Left ventricle myocardium superior (tissue), 1 donor: ENCODE results near the gene MTMR3. TPM values are rescaled to one million over a fixed set of nuclear protein-coding genes. Genes with fewer than 3 reads are reported as not detected.
A peak's percentile ranks its signal among the peaks of the same experiment; 100 is the strongest.

Experiments
- ATAC-seq: fragments of 200-7000 bp; cut with Tn5 transposase; one replicate; pipeline ENCODE4 v1.9.1; 2020; ENCODE audit warnings: mild to moderate bottlenecking, moderate library complexity
- DNase-seq: peaks from one replicate; pipeline ENCODE4 v3.0.0-alpha.2; 2020
- intact Hi-C: fragments of 100-400 bp; cut with micrococcal nuclease; formaldehyde crosslinking; loops from one replicate; pipeline ENCODE4 v1.11.0; 2022
- total RNA-seq: library from RNA; stranded (reverse); fragmentation: NEBNext Ultra II Directional; extraction: Animal tissue kit (Norgen Biotek cat#: 25700); gene quantifications from one replicate; pipeline ENCODE4 v1.2.1, GENCODE V29; 2021
- donor health status: DM: no; HTN: yes; CAD: no; lungs with severe emphysema.

Gene MTMR3
- total RNA-seq, 1 donor from 2014 or later: 23.6 TPM

DNA sequence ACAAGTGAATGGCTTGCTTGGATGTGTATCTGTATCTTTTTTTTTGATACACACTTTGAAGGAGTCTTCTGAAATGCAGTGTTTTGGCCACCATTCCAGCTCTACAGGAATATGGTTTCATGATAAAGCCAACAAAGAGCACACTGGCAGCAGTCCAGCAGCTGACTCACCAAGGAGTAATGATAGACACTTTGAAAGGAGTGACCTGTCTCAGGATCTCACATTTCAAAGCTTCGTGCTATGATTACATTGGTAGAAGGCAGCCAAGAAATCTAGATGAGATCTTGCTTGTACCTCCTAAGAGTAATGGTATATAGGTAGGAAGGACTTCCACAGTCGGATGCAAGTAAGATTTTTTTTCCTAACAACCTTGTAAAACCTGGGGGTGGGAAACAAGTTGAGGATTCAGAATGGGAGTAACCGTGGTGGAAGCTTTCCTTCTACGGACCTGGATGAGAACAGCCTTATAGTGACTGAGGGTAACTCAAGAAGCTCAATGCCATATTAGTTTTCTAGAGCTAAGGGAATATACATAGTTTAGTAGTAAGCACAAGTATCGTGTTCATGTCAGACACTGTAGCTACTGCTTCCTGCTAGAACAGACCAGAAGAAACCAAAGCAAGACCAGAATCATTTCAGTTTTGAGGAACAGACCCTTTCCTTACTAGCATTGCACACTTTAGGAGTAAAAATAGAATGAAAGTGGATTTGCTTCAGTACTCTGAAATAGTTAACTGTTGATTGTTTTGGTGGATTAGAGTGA is 25.0 kb downstream of the MTMR3 start:
- peak; percentile 86 for DNase-seq
- peak; percentile 77 for ATAC-seq
- intact Hi-C loops: no loop called here

DNA sequence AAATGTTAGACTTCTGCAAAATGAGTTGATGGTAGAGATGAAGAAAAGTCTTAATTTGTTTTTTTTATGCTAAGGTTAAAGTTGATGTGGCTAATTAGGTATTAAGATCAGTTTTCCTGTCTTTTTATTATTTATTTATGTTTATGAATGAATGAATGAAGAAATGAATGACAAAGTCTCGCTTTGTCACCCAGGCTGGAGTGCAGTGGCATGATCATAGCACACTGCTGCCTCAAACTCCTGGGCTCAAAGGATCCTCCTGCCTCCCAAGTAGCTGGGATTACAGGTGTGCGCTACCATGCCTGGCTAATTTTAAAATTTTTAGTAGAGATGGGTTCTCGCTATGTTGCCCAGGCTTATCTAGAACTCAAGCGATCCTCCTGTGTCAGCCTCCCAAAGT is 29.2 kb downstream of the MTMR3 start:
- DNase-seq: no peak
- no peak for ATAC-seq
- intact Hi-C loops: no loop called here

DNA sequence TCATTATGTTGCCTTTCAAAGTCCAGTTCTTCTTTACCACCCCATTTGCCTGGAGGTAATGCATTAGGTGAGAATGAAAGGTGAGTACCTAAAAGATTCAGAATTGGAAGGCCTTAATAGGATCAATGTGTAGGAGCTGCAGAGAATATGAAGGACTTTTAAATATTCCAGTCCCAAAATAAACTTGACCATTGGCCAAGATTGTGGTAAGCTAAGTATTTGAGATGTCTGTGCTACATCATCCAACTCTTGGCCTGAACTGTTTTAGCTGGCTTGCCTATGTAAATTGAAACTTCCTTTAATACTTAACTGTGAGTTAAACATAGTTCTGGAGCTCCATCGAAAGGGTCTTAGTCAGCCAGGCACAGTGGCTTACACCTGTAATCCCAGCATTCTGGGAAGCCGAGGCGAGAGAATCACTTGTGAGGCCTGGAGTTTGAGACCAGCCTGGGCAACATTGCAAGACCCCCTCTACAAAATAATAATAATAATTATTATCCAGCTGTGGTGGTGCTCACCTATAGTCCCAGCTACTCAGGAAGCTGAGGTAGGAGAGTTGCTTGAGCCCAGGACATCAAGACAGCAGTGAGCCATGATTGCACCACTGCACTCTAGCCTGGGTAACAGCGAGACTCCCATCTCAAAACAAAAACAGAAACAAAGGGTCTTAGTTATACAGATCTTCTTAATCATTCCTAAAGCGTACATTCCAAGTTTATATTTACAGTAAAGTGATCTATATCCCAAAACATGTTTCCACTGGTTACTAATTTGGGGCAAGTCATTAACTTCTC is 29.8 kb downstream of the MTMR3 start:
- ATAC-seq (peak; percentile 69), DNase-seq (no peak)
- intact Hi-C loops: no loop called here

DNA sequence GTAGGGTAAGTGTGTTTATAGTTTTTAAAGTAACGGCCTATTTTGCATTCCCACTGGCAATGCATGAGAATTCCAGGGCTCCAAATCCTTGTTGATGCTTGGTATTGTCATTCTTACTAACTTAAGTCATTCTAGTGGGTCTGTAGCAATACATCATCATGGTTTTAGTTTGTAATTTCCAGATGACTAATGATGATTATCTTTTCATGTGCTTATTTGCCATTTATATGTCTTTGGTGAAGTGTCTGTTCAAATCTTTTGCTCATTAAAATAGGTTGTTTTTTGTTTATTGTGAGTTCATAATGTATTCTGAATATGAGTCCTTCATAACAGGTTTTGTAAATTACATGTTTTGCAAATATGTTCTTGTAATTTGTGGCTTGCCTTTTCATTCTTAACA is 31.2 kb downstream of the MTMR3 start:
- no peak for ATAC-seq
- intact Hi-C loops: no loop called here

DNA sequence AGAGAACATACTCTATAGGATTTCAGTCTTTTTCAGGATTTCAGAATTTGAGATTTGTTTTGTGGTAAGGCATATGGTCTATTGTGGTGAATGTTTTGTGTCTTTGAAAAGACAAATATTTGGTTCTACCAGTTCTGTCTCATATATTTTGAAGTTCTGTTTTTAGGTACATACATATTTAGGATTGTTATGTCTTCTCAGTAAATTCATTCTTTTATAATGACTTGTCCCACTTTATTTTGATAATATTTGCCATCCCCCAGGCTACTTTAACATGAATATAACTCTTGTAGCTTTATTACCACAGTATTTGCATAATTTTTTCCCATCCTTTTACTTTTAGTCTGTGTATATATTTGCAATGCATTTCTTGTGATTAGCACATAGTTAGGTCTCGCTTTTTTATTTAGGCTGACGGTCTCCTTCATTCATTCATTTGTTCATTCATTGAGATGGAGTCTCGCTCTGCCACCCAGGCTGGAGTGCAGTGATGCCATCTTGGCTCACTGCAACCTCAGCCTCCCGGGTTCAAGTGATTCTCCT is 32.1 kb downstream of the MTMR3 start:
- intact Hi-C loops: no loop called here
- DNase-seq (no peak), ATAC-seq (no peak)

More for the DNA sequence above, 31.2 kb downstream of the MTMR3 start:
- no peak for DNase-seq

DNA sequence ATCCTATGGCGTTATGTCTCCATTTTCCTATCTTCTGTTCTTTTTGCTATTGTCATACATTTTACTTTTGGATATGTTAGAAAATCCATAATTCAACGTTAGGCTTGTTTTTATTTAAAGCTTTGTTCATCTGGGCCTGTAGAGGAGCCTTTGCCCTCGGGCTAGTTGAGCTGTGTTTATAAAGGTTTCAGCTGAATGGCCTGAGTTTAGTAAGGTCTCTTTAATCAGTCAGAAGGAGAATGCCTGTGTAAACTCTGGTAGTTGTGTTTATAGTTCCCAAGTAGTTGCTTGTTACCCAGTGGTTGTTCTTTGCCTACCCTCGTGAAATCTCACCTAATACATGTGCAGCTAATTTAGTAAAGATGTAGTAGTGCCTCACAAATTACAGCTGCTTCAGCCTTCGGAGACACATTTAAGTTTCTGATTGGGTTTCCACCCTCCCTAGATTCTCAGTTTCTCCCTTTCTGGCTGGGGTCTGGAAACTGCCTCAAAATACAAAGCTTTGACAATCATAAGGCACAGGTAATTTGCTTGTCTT is 33.1 kb downstream of the MTMR3 start:
- no peak for ATAC-seq
- intact Hi-C loops: no loop called here
- DNase-seq: no peak

DNA sequence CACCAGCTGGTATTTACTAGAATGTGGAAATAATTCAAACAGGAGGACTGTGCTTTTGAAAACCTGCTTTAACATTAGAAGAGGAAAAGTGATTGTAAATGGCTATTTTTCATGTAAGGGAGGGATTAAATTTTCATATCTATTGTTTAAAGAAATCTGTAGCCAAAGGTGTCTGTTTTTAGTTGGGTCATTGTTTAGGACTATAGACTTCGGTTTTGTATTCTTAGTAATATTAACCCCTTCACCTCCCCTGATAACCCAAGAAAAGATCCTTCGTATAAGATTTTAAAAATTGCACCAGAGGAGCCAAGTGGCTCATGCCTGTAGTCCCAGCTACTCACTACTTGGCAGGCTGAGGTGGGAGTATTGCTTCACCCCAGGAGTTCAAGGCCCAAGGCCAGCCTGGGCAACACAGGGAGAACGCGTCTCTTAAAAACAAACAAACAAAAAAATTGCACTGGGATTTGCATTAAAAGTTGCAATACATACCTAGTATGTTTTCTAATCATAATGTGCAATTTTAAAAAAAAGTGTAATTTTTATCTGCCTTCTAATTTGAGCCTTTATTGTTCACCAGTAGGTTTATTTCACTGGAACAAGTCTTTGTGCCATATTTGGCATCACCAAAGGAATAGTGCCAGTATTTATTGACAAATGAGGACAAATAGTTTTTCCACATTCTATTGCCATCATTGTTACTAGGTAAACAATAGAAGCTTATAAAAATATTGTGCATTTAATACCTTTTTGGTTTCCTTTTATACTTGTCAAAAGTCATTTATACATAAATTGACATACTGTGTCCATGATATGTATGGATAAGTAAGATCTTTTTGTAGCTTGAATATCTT is 34.3 kb downstream of the MTMR3 start:
- intact Hi-C loops: no loop called here
- DNase-seq (peak; percentile 40), ATAC-seq (peak; percentile 72)

DNA sequence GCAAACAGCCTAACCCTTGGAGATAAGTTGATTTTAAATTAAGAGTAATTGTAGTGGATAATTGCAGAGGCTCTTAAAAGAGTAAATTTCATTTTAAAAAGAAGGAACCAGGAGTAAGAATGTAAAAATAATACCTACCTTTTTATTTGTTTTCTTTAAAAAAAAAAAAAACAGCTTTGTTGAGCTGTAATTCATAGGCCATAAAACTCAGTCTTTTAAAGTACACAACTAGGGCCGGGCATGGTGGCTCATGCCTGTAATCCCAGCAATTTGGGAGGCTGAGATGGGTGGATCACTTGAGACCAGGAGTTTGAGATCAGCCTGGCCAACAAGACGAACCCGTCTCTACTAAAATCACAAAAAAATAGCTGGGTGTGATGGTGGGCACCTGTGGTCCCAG is 42.4 kb downstream of the MTMR3 start:
- DNase-seq: no peak
- ATAC-seq: no peak
- intact Hi-C loops: no loop called here

DNA sequence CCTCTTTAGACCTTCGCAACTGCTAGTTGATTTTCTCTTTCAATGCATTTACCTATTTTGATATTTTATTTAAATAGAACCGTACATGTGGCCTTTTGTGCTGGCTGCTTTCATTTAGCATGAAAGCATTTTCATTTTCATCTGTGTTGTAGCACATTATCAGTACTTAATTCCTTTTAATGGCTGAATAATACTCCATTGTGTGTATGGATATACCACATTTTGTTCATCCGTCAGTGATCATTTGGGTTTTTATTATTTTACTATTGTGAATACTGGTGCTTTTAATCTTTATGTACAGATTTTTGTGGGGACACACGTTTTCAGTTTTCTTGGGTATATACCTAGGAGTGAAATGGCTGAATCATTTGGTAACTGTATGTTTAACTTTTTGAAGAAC is 43.1 kb downstream of the MTMR3 start:
- DNase-seq (no peak), ATAC-seq (no peak)
- intact Hi-C loops: no loop called here

DNA sequence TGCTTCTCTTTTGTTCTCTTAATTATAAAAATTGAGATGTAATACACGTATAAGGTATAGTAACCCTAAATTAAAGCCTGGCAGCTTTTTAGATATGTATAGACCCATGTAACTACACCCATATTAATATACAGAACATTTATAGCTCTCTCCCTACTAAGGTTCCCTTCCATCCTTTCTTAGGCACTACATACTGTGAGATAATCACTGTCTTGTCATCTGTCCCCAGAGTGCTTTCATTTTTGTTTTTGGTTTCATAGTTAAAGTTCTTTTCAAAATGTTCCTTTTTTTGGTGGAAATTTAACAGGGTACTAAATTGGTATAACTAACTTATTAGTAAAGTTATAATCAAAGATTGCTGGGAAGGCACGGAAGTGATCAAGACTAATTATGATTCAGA is 49.2 kb downstream of the MTMR3 start:
- DNase-seq (no peak), ATAC-seq (no peak)
- intact Hi-C loops: no loop called here

DNA sequence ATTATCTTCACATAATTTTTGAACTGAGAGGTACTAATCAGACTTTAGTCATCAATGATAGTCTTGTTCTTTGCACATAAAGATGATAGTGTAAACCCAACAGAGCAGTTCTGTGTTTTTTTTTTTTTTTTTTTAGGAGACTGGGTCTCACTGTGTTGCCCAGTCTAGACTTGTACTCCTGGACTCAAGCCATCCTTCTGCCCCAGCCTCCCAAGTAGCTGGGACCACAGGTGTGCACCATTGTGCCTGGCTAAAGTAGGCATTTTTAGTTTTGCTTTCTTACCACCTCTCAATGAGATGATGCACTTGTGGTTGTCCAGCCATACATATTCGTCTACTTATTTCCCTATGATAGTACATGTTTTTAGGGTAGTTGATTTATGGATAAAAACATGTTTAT is 50.6 kb downstream of the MTMR3 start:
- no peak for ATAC-seq
- intact Hi-C loops: no loop called here
- DNase-seq: no peak

DNA sequence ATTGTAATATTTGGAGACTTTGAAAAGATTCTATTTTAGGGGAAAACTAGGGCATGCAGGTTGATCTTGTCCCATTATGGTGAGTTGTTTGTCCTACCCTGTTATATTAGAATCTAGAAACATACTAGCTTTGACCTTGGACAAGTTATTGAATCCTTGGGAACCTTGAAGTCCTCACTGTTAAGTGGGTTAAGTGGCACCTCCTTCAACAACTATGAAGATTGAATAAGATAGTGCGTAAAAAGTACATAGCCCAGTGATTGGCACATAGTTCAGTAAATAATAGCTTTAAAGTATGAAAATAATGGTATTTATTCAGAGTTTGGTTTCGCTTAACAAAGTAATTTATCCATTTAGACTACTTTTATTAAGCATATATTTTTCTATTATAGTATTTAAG is 51.6 kb downstream of the MTMR3 start:
- no peak for ATAC-seq
- intact Hi-C loops: no loop called here

DNA sequence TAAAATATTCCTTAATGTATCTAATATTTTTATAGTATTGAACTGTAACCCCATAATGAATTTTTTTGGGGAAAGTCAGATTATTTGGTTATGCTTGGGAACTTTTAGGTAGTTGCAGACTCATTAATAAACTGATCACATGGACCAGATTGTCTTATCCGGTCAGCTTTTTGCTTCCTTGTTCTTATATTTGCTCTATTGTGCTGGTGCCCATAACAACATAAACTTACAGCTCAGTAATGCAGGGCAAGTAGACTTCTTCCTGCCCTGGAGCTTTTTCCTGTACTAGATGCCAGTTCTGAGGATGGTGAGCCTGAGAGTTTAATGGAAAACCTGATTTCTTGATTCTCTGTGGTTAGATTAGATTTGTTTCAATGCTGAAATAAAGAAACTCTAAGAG is 53.2 kb downstream of the MTMR3 start:
- no peak for DNase-seq
- ATAC-seq: no peak
- intact Hi-C loops: no loop called here

More for the DNA sequence above, 51.6 kb downstream of the MTMR3 start:
- no peak for DNase-seq

DNA sequence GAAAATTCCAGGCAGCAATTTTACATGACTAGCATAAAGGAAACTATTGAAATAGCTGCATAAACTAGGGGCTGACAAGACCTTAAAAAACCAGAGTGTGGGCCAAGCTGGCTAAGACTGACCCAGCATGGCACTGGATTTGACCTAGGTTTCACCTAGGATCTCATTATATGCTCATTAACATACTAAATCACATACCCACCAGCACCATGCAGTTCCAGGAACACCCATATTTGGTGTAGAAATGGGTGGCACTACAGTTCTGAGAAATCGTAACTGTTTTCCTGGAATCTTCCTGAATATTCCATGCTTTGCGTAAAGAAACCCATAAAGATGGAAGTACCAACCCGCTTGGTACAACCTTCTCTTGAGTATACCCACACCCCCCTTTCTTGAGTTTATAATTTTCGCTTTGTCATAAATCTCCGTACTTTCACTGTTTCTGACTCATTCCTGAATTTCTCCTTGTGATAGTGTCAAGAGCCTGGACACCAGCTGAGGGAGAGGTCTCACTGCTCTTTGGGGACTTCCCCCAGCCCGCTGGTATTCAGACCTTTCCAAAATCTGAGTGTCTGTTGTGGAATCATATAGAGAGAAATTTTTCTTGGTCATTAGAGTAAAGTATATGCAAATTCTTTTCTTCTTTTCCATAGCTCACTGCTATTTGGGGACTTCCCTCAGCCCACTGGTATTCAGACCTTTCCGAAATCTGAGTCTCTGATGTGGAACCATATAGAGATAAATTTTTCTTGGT is 55.1 kb downstream of the MTMR3 start:
- intact Hi-C loops: no loop called here
- DNase-seq: no peak
- ATAC-seq: no peak

DNA sequence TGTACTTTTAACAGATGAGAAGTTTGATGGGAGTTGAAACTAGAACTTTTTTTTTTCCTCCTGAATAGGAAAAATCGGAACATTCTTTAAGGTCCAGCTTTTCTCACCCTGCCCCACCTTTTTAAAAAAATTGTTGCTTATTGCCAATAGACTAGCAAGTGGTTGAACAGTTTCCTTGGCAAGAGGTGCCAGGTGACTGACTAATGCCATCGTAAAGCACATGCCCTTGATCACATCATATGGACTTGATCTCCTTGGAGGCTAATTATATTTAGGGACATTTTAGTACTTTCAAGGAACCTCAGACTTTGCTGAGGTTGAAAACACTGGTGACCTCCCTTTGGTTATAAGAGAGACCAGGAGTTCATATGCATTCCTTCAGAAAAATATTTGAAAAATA is 57.6 kb downstream of the MTMR3 start:
- DNase-seq: no peak
- ATAC-seq: no peak
- intact Hi-C loops: no loop called here

DNA sequence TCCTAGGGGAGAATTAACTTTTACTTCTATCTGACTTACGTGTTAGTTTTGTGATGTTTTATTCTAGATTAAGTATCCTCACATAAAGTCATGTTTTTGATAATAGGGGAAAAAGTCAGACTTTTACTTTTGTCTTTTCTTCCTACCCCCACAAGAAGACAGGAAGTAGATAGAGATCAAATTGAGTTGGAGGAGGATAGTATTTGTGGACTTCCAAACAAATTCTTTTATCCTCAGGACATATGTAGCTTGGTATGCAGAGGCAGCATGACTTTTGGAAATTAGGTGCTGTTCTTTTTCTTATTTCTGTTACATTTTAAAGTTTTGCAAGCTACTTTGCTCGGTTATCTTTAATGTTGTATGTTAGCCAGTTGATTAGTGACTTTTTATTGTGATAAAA is 61.4 kb downstream of the MTMR3 start:
- no peak for DNase-seq
- intact Hi-C loops: no loop called here
- no peak for ATAC-seq

DNA sequence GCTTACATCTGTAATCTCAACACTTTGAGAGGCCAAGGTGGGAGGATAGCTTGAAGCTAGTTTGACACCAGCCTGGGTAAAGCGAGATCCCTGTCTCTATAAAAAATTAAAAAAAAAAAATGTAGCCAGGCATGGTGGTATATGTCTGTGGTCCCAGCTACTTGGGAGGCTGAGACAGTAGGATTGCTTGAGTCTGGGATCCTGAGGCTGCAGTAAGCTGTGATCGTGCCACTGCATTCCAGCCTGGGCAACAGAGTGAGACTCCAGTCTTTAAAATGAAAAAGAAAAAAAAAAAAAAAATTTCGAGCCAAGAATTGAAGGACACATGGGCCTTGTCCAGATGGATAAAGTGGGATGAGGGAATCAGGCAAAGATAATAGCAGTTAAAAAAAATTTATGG is 62.5 kb downstream of the MTMR3 start:
- intact Hi-C loops: no loop called here
- no peak for ATAC-seq
- DNase-seq: no peak

DNA sequence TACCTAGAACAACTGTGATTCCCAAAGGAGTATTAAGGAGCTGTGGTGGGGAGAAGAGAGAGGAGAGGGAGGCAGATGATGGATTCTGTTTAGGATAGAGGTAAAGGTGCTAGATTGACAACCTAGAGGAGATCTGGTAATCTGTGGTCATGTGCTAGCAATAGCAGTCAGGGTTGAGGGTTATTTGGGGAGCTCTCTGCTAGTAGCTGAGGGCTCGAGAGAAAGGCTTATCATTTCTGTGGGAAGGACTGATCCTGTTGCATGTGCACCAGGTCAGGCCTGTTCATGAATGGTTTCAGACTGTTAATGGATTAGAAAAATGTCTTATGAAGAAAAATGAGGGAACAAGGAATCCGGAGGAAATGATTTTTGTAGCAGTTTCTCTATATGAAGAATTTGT is 63.2 kb downstream of the MTMR3 start:
- ATAC-seq (peak; percentile 63), DNase-seq (no peak)
- intact Hi-C loops: no loop called here
